GM12875 (cell line): ENCODE data around the gene RUBCNL.

Source experiments
- H3K4me3 ChIP-seq: one replicate; pipeline ENCODE4 v1.5.1; 2011; ENCODE audit warnings: low read depth, low read length, control low read depth
- TF ChIP-seq, protein P1 (sequence below): IDR thresholded peaks from 2 replicates; pipeline ENCODE4 v1.5.1; 2011; ENCODE audit warnings: low read depth, mild to moderate bottlenecking, control low read depth, inconsistent platforms, low read length, moderate library complexity, borderline replicate concordance; ENCODE audit not compliant: insufficient read depth

RUBCNL gene

DNA sequence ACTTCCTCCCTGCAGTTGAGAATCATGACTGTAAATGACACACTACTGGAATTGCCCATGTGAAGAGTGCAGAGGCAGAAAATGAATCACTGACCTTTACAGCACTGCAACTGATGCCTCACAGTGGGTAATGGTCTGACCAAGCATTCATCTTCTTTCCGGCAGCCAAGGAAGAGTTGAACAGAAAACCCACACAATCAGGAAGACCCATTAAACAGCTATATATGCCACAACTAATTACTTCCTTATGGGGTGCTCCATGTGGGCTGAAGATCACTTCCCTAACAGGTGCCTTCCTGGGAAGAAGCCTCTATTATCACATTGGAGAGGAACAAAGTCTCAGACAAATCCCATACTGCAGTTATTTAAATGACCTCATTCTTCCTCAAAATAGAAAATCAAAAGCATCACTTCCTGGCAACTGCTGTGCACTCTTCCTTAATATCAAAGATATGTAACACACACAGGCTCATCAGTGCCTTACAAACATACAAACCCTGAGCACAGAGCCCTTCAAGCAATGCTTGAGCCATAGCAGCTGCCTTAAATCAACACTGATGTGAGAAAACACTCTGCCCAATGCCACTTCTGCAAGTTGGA lies 45.8 kb downstream of the RUBCNL start:
- TF ChIP-seq, protein P1, sequence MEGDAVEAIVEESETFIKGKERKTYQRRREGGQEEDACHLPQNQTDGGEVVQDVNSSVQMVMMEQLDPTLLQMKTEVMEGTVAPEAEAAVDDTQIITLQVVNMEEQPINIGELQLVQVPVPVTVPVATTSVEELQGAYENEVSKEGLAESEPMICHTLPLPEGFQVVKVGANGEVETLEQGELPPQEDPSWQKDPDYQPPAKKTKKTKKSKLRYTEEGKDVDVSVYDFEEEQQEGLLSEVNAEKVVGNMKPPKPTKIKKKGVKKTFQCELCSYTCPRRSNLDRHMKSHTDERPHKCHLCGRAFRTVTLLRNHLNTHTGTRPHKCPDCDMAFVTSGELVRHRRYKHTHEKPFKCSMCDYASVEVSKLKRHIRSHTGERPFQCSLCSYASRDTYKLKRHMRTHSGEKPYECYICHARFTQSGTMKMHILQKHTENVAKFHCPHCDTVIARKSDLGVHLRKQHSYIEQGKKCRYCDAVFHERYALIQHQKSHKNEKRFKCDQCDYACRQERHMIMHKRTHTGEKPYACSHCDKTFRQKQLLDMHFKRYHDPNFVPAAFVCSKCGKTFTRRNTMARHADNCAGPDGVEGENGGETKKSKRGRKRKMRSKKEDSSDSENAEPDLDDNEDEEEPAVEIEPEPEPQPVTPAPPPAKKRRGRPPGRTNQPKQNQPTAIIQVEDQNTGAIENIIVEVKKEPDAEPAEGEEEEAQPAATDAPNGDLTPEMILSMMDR = no peak
- no peak overlapping the region for H3K4me3 ChIP-seq

DNA sequence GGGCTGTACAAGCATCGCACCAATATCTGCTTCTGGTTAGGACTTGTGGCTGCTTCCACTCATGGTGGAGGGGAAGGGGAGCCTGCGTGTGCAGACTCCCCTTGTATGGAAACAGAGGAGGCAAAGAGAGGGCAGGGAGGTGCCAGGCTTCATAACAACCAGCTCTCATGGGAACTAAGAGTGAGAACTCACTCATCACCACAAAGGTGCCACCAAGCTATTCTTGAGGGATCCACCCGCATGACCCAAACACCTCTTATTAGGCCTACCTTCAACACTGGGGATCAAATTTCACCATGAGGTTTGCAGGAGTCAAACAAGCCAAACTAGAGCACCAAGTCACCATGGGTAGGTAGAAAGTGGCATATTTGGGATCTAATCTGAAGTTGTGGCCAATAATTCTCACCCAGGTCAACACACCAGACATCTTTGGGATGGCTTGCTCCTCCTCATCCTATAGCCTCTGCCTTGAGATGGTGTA lies 46.4 kb downstream of the RUBCNL start:
- H3K4me3 ChIP-seq = no peak overlapping the region
- TF ChIP-seq, protein P1 = no peak

DNA sequence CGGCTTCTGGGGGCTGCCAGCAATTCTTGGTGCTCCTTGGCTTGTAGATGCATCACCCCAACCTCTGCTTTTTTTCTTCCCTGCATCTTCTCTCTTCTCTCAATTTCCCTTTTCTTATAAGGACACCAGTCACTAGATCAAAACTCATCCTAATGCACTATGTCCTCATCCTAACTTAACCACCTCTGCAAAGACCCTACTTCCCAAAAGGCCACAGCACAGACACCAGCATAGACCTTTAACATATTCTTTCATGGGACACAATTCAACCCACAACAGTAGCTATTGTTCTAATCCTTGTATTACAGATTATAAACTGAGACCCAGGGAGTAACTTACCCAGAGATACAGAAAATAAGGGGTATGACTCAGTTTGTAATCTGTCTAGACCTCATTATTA lies 47.0 kb downstream of the RUBCNL start:
- TF ChIP-seq, protein P1 = no peak
- no peak overlapping the region for H3K4me3 ChIP-seq

DNA sequence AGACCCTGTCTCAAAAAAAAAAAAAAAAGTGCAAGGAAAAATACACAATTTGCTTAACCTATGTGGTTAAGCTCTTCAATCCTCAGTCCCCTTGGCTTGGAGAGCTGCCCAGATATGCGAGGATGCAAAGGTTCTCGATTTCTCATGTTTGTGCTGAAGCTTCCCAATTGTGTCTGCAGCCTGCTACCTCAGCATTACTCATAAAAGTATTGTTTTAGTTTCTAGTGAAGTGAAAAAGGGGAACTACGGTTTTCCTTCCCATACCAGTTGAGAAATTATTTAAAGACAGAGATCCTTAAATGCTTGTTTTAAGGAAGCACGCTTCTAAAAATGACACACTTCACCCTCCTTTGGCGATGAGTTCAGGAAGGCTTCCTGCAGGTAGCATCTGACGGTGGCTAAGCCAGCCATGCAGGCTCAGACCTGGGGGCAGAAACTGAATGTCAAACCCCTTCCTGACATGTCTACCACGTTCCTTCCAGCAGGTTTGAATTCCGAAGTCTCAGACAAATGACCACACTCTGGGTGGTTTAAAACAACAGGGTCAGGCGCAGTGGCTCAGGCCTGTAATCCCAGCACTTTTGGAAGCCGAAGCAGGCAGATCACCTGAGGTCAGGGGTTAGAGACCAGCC lies 47.9 kb downstream of the RUBCNL start:
- TF ChIP-seq, protein P1 = no peak
- no peak overlapping the region for H3K4me3 ChIP-seq

DNA sequence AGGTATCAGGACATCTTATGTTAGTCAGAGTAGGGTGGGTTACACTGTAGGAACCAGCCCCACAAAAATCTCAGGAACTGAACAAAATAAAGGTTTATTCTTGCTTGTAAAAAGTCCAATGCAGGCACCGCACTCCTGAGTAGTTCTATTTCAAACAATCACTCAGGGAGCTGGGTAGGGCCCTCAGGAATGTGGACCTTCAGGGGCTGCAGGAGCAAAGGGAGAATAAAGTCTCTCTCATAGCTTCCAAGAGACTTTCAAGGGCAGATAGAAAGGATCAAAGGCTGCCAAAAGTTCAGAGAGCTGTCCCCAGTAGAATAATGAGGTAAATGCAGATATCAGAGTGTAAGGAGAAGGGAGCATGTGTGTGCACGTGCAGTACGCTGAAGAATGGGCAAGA lies 49.4 kb downstream of the RUBCNL start:
- TF ChIP-seq, protein P1 = no peak
- H3K4me3 ChIP-seq = no peak overlapping the region

DNA sequence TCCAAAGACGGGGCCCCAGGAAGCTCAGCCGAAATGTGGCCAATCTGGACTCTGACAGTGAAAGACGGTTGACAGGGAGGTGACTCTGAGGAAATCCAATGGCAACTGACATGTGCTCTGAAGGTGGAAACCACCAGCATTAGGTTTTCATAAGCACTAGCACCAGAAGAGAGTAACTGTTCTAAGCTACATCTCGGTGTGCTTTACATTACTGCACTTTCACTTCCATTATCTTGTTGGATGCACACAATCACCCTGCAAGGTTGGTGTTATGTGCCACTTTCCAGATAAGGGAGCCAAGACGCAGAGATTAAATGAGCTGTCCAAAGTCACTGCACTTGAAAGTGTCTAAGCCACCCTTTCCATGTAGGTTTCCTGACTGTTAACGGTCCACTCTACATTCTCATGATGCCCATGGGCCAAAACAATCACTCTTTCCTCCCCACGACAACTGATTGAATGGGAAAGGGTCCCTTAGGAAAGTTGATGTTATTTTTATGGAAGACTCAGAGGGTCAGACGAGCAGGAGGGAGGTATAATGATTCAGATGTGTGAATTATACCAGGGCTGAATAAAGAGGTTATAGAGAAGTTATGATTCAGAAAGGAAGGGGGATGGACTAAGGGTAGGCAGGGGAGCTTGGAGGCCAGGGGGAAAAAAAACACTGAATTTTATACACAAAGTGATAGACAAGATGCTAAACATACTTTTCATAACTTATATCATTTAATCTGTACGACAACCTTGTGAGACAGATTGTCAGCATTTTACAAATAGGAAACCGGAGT lies 52.8 kb downstream of the RUBCNL start:
- no peak overlapping the region for H3K4me3 ChIP-seq
- TF ChIP-seq, protein P1 = no peak
